C4-2B (cell line): ENCODE measurements around the gene CRACDL.

Experiments
- H3K27ac ChIP-seq: fragments of 450-650 bp; 2 replicates; pipeline ENCODE4 v1.5.1; 2017
- ZFX ChIP-seq: fragments of 450-650 bp; IDR thresholded peaks from 2 replicates; pipeline ENCODE4 v1.6.1; 2017
- TF ChIP-seq, protein P1 (sequence below): fragments of 450-650 bp; conservative IDR thresholded peaks from 2 replicates; pipeline ENCODE4 v1.5.1; 2017; ENCODE audit warnings: mild to moderate bottlenecking

Gene CRACDL

DNA sequence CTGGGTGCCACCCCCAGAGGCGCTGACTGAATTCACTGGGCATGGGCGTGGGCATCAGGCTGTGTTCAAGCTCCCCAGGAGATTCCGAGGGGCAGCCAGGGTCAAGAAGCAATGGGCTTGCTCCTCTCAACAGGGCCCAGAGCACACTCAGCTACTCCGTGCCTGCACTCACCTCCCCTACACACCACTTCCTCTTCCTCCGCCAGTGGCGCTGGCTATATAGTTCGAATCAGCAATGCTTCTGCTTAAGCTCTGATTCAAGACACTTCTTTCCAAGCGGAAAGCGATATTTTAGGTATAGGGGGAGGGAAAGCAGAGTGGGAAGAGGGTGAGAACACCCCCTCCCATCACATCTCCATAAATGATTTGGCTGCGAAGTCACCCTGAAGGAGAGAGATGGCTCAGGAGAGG lies 42.1 kb downstream of the CRACDL start:
- H3K27ac ChIP-seq, result no peak overlapping the region
- TF ChIP-seq, protein P1, sequence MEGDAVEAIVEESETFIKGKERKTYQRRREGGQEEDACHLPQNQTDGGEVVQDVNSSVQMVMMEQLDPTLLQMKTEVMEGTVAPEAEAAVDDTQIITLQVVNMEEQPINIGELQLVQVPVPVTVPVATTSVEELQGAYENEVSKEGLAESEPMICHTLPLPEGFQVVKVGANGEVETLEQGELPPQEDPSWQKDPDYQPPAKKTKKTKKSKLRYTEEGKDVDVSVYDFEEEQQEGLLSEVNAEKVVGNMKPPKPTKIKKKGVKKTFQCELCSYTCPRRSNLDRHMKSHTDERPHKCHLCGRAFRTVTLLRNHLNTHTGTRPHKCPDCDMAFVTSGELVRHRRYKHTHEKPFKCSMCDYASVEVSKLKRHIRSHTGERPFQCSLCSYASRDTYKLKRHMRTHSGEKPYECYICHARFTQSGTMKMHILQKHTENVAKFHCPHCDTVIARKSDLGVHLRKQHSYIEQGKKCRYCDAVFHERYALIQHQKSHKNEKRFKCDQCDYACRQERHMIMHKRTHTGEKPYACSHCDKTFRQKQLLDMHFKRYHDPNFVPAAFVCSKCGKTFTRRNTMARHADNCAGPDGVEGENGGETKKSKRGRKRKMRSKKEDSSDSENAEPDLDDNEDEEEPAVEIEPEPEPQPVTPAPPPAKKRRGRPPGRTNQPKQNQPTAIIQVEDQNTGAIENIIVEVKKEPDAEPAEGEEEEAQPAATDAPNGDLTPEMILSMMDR, result no peak
- no peak for TF ChIP-seq ZFX

DNA sequence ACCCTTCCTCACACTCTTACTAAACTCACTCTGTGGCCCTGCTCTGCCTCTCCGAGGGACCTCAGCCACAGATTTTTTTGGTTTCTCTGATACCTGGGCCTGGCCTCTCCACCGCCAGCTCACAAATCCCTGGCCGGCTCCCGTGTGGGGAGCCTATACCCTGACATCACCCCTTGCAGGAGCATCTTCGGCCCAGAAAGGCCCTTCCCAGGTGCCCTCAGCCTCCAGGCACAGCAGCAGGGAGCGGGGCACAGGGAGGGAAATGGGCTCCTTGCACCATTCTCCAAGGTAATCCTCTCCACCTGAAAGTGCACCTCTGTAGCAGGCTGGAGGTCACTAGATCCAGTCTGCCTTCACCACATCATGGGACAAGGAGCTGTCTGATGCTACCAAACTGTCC lies 43.2 kb downstream of the CRACDL start:
- no peak overlapping the region for H3K27ac ChIP-seq
- TF ChIP-seq ZFX, result no peak
- TF ChIP-seq, protein P1, result no peak

DNA sequence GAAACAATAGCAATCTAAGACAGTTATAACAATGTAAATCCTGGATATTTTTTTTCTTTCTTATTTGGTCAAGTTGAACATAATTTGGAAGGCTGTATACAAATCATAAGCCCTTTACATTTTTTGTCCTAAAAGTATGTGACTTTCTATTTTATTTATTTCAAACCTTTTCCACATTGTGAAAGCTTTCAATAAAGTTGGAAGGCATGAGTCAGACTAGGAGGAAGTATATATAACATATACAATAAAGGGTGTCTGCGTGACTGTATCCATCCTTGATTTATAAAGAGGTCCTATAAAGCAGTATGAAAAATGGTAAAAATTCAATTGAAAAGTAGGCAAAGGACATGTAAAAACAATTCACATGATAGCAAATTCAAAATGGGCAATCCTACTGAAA lies 44.4 kb downstream of the CRACDL start:
- no peak overlapping the region for H3K27ac ChIP-seq
- no peak for TF ChIP-seq ZFX
- TF ChIP-seq, protein P1, result no peak

DNA sequence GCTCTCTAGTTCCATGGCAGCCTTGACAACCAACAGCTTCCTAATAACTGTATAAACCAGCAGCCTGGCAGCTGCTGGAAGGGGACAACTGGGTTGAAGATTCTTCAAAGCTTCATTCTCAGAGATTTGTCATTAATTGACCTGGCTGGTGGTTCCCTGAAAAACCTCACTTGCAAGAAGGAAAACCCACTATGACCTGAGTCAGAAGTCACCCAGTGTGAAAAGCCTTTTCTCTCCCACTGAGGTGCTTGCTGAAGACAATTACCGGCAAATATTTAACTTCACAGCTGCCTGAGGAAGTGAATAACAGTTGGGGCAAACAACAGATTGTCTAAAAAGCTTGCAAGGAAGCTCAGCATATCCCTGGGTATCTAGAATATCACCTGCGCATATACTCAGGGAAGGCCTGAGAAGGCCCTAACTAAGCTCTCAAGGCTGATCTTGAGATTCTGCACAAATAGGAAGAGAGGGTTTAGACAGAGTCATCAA lies 49.9 kb downstream of the CRACDL start:
- no peak for TF ChIP-seq ZFX
- TF ChIP-seq, protein P1, result no peak
- no peak overlapping the region for H3K27ac ChIP-seq

DNA sequence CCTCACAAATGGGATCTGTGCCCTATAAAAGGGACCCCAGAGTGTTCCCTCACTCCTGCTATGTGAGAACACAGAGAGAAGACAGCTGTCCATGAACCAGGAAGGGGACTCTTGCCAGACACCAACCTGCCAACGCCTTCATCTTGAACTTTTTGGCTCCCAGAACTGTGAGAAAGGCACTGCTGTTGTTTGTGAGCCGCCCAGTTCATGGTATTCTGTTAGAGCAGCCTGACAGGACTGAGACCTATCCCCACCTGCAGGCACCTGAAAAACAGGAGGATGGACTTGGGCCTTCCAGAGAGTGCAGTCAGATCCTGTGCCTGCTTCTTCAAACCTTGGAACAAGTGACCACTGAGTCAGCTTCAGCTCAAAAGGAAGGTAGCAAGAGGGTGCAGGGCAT lies 51.4 kb downstream of the CRACDL start:
- TF ChIP-seq ZFX, result no peak
- TF ChIP-seq, protein P1, result no peak
- H3K27ac ChIP-seq, result no peak overlapping the region

DNA sequence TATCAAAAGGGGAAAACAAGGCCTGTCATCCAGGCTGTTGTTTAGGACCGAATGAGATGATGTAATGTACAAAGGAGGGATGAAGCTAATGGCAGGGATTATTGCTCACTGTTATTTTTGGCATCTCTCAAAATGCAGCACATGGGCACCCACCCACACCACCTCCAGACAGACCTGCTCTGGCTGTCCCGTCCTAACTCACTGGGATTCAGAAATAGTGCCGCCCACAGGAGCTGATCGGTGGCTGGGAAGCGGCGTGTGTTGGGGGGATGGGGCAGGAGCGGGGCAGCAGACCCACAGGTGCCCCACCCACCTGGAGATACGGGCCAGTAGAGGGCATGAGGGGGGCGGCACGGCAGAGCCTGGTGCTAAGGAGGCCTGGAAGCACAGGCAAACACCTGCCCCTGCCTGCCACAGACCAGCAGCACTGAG lies 52.2 kb downstream of the CRACDL start:
- H3K27ac ChIP-seq, result no peak overlapping the region
- TF ChIP-seq, protein P1, result no peak

DNA sequence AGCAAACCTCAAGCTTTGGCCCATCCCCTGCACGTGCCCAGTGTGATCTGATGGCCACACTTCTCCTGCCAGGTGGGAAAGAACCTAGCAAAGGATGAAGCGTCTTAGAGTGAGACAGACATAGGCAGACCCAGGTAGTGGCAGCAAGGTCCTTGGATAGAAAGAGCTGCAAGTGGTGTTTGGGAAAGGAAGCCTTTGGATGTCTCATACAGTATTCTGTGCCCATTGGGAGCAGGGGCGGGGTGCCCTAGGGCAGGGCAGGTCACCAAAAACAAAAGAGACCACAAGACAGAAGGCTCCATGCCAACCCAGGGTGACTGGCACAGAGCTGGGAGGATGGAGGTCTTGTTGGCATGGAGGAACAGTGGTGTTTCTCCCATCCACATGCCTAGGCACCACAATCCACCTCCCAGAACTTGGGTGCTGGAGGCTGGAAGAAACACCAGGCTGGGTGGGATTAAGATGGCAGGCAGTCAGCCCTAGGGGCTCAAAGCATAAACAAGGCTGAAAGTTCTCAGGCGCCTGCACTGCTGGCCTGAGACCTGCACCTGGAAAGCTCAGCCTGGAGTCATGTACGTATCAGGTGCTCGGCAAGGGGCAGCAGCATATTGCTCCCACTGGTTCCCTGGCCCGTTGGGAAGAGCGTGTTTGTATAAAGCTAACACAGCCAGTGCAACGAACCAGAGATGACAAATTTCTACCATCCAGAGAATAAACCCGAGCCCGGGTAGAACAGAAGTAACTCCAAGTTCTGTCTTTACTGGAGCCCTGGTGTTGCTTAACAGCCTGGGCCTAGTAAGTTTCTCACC lies 52.9 kb downstream of the CRACDL start:
- TF ChIP-seq, protein P1, result no peak
- TF ChIP-seq ZFX, result no peak
- no peak overlapping the region for H3K27ac ChIP-seq
